Stimulated activated naive B cell treated with anti-CD40 and anti-IgM and Interleukin-4, amounts not matched to agents 10 μg/mL and 1 μg/mL and 100 μg/mL, for 72 hours (primary cell): ENCODE data around the gene RPAIN.

ENCODE experiments used
- ATAC-seq, 2 donors: fragments of 150-1000 bp; cut with Tn5 transposase; replicated peaks; 2 replicates each; pipeline ENCODE4 v1.10.0; 2021; ENCODE audit warnings: moderate library complexity in 1 of 2
- DNase-seq: peaks from one replicate; pipeline ENCODE4 v3.0.0; 2021
- H3K27ac Mint-ChIP-seq: one replicate; pipeline ENCODE4 v1.8.0; 2022; ENCODE audit warnings: mild to moderate bottlenecking, mixed read lengths
- H3K27me3 Mint-ChIP-seq, 2 donors: one replicate each; pipeline ENCODE4 v1.8.0; 2022; ENCODE audit warnings: mixed read lengths in 2 of 2
- H3K36me3 Mint-ChIP-seq, 2 donors: one replicate each; pipeline ENCODE4 v1.8.0; 2022; ENCODE audit warnings: mixed read lengths in 2 of 2, mild to moderate bottlenecking in 1 of 2
- H3K4me1 Mint-ChIP-seq, 2 donors: one replicate each; pipeline ENCODE4 v1.8.0; 2022; ENCODE audit warnings: mixed read lengths in 2 of 2, mild to moderate bottlenecking in 1 of 2
- H3K4me3 Mint-ChIP-seq, 2 donors: one replicate each; pipeline ENCODE4 v1.8.0; 2022; ENCODE audit warnings: mild to moderate bottlenecking in 2 of 2, mixed read lengths in 2 of 2, moderate library complexity in 1 of 2
- H3K9me3 Mint-ChIP-seq, 2 donors: one replicate each; pipeline ENCODE4 v1.8.0; 2022; ENCODE audit warnings: mixed read lengths in 2 of 2, mild to moderate bottlenecking in 1 of 2

RPAIN gene

GRCh38 chr17:5481451-5481850 lies 61.5 kb downstream of the RPAIN start:
- no peak overlapping the region for H3K27ac Mint-ChIP-seq
- H3K4me3 Mint-ChIP-seq = no peak overlapping the region
- DNase-seq (no peak), ATAC-seq (no peak)
- H3K4me1 Mint-ChIP-seq = peaks cover 9 to 15% of the 10 kb centered on the region in 2 donors
- no peaks in the 10 kb centered on the region for H3K9me3 Mint-ChIP-seq
- H3K27me3 Mint-ChIP-seq = no peaks in the 10 kb centered on the region
- peaks cover 38 to 57% of the 10 kb centered on the region in 2 donors for H3K36me3 Mint-ChIP-seq
